Mucosa of descending colon (tissue), 3 donors: ENCODE data around the gene P3H1. TPM values are rescaled to one million over a fixed set of nuclear protein-coding genes. Genes with fewer than 3 reads are reported as not detected.
A peak's percentile ranks its signal among the peaks of the same experiment; 100 is the strongest.

Experiments used
- ATAC-seq: fragments of 200-7000 bp; cut with Tn5 transposase; one replicate; pipeline ENCODE4 v1.9.1; 2020; ENCODE audit warnings: mild to moderate bottlenecking, moderate library complexity
- DNase-seq, 3 donors: peaks; one replicate each; pipeline ENCODE4 v3.0.0-alpha.2; 2020
- H3K36me3 ChIP-seq: fragments of 200-600 bp; one replicate; pipeline ENCODE4 v1.8.0; 2021; ENCODE audit warnings: low read depth, mild to moderate bottlenecking
- H3K4me1 ChIP-seq: fragments of 200-600 bp; one replicate; pipeline ENCODE4 v1.8.0; 2021; ENCODE audit warnings: low read depth, mild to moderate bottlenecking
- H3K4me3 ChIP-seq: fragments of 200-600 bp; one replicate; pipeline ENCODE4 v1.8.0; 2021; ENCODE audit warnings: mild to moderate bottlenecking
- H3K9me3 ChIP-seq: fragments of 200-600 bp; one replicate; pipeline ENCODE4 v1.8.0; 2021; ENCODE audit warnings: mild to moderate bottlenecking
- CTCF ChIP-seq: fragments of 200-600 bp; IDR thresholded peaks from one replicate; pipeline ENCODE4 v1.8.0; 2022; ENCODE audit warnings: antibody characterized with exemption, mild to moderate bottlenecking
- intact Hi-C, 2 donors: fragments of 100-400 bp; cut with DNase I in 1 of 2; cut with micrococcal nuclease in 1 of 2; formaldehyde crosslinking; loops; one replicate each; pipeline versions ENCODE4 v1.11.0 to v1.11.1; 2022; cut with DNase I, micrococcal nuclease
- total RNA-seq, 3 donors: library from RNA; stranded (reverse); fragmentation: NEBNext Ultra II Directional in 2 of 3; extraction: Animal tissue kit (Norgen Biotek cat#: 25700) in 2 of 3; gene quantifications; one replicate each; pipeline versions ENCODE4 v1.2.1 to v1.2.4, GENCODE V29; 2021 to 2023
- donor health status: DM: no; HTN: no; CAD: no; lungs with moderate emphysema.
- donor health status: DM: no; HTN: no; CAD: no.
- donor health status: DM: no; HTN: yes; CAD: no.

Gene P3H1
- total RNA-seq, 3 donors from 2014 or later = 8.0 to 20.0 (median 14.5) TPM

DNA sequence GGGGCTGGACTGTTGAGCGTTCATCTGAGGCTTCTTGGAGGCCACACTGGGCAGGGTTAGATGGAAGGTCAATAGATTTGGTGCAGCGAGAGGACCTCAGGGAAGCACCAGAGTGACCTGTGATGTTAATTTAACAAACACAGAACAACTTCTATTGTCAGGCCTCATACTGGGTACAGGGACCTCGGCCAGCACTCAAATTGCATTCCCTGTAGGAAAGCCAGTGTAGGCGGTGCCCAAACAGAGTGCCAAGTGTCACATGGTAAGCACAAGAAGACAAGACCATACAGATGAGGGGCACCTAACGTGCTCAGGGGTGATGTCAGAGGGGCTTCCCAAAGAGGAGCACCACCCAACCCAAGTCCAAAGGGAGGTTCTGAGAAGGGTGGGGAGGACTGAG lies 19.3 kb upstream of the P3H1 start:
- H3K9me3 ChIP-seq = no peaks in the 10 kb centered on the region
- no peak for DNase-seq
- ATAC-seq = no peak
- intact Hi-C loops = no loop called here
- no peak overlapping the region for H3K4me3 ChIP-seq
- no peak for TF ChIP-seq CTCF
- peaks cover 3% of the 10 kb centered on the region for H3K4me1 ChIP-seq
- H3K36me3 ChIP-seq = no peaks in the 10 kb centered on the region

- DNase-seq (peak; percentile 16 to 55 (median 44)), ATAC-seq (peak; percentile 55)
- Histone ChIP-seq H3K4me3 (no peak within 1 kb of the TSS), H3K4me1 (peaks cover 3% of the 10 kb centered on the region), H3K9me3 (no peaks in the 10 kb centered on the region), H3K36me3 (no peaks in the 10 kb centered on the region)
- TF ChIP-seq CTCF = no peak
- intact Hi-C loops = no loop called here
Observed at GRCh38 chr1:42784946-42785693, 18.3 kb upstream of the P3H1 start, which contains the start of gene TMEM269. Gene TMEM269 (plus strand): TSS chr1:42784991. CDS start chr1:42789894, 4,903 bp downstream.

- Histone ChIP-seq H3K4me1 (peaks cover 3% of the 10 kb centered on the region), H3K4me3 (no peak overlapping the region), H3K9me3 (no peaks in the 10 kb centered on the region), H3K36me3 (no peaks in the 10 kb centered on the region)
- TF ChIP-seq CTCF = no peak
- ATAC-seq (no peak), DNase-seq (no peak)
- intact Hi-C loops = no loop called here
Observed at GRCh38 chr1:42784547-42784945, 17.7 kb upstream of the P3H1 start.

DNA sequence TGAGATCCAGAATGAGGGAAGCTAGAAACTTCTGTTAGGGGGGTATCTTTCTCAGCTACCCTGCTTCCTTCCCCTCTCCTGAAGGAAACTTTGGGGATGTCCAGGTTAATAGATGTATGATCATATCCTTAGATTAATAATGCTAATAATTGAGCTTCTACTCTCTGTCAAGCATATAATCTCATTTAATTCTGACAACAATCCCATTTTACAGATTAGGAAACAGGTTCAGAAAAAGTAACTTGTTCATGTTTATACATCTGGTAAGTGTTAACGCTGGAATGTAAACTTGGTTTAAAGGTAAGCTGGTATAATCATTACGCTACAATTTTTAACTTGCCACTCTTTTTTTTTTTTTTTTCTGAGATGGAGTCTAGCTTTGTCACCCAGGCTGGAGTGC lies 16.3 kb upstream of the P3H1 start:
- Histone ChIP-seq H3K36me3 (no peaks in the 10 kb centered on the region), H3K4me3 (no peak overlapping the region), H3K9me3 (no peaks in the 10 kb centered on the region), H3K4me1 (peaks cover 3% of the 10 kb centered on the region)
- no peak for TF ChIP-seq CTCF
- ATAC-seq (no peak), DNase-seq (no peak)
- intact Hi-C loops = no loop called here

- ATAC-seq = no peak
- peaks cover 5% of the 10 kb centered on the region for H3K36me3 ChIP-seq
- intact Hi-C loops = no loop called here
- no peaks in the 10 kb centered on the region for H3K9me3 ChIP-seq
- TF ChIP-seq CTCF = no peak
- DNase-seq = no peak
- H3K4me3 ChIP-seq = no peak overlapping the region
- peaks cover 3% of the 10 kb centered on the region for H3K4me1 ChIP-seq
Observed at GRCh38 chr1:42780176-42780575, 13.3 kb upstream of the P3H1 start.
